Prostate gland (tissue), 2 donors: Measurements from ENCODE around the gene EEF1AKMT2.

Experiments used
- POLR2A ChIP-seq: fragments of 450-650 bp; IDR thresholded peaks from one replicate; pipeline ENCODE4 v1.6.1; 2016; ENCODE audit warnings: antibody characterized with exemption, mild to moderate bottlenecking
- TF ChIP-seq, protein P1 (sequence below), 4 experiments: fragments of 200-600 bp in 2 of 4; fragments of 450-650 bp in 2 of 4; sonication (generic) in 2 of 4; IDR thresholded peaks; 1 replicate in 3 of 4; 2 replicates in 1 of 4; pipeline ENCODE4 v1.5.1; 2016 to 2019; ENCODE audit warnings: antibody characterized with exemption in 4 of 4, mild to moderate bottlenecking in 2 of 4, moderate library complexity in 2 of 4

GRCh38 chr10:124738441-124738840, 53.2 kb downstream of the EEF1AKMT2 start:
- TF ChIP-seq, protein P1, sequence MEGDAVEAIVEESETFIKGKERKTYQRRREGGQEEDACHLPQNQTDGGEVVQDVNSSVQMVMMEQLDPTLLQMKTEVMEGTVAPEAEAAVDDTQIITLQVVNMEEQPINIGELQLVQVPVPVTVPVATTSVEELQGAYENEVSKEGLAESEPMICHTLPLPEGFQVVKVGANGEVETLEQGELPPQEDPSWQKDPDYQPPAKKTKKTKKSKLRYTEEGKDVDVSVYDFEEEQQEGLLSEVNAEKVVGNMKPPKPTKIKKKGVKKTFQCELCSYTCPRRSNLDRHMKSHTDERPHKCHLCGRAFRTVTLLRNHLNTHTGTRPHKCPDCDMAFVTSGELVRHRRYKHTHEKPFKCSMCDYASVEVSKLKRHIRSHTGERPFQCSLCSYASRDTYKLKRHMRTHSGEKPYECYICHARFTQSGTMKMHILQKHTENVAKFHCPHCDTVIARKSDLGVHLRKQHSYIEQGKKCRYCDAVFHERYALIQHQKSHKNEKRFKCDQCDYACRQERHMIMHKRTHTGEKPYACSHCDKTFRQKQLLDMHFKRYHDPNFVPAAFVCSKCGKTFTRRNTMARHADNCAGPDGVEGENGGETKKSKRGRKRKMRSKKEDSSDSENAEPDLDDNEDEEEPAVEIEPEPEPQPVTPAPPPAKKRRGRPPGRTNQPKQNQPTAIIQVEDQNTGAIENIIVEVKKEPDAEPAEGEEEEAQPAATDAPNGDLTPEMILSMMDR (IDR thresholded peaks at IDR 0.05) = no peak
- no peak for TF ChIP-seq POLR2A
